H1 (cell line): ENCODE measurements around the gene GAK. TPM values are rescaled to one million over a fixed set of nuclear protein-coding genes. Genes with fewer than 3 reads are reported as not detected.

Experiments used
- CTCF ChIA-PET: fragments of 300-600 bp; sonication (Branson Sonifier 250); formaldehyde crosslinking; loops from one replicate; lab custom pipeline; 2021; ENCODE audit not compliant: partially characterized antibody; lab: Charles Lee
- POLR2A ChIA-PET: fragments of 300-600 bp; sonication (Branson Sonifier 250); formaldehyde crosslinking; loops from one replicate; lab custom pipeline; 2021; ENCODE audit warnings: inconsistent platforms; ENCODE audit not compliant: partially characterized antibody; lab: Charles Lee
- DNase-seq, 2 experiments: peaks; one replicate each; pipeline versions ENCODE4 v3.0.0 to v3.0.0-alpha.2; 2010 to 2022; ENCODE audit warnings: low spot score in 2 of 2, low read depth in 1 of 2, mixed read lengths in 1 of 2
- FAIRE-seq: peaks from 2 replicates; lab custom pipeline; 2011; peaks lifted over from hg19 to GRCh38; lab: Jason Lieb, UNC
- H2AFZ ChIP-seq: 2 replicates; pipeline ENCODE4 v1.8.1; 2012; ENCODE audit warnings: low read length, inconsistent platforms
- H2AK5ac ChIP-seq: 2 replicates; pipeline ENCODE4 v1.6.1; 2013; ENCODE audit warnings: low read depth, low read length
- H2BK120ac ChIP-seq: replicated peaks from 2 replicates; pipeline ENCODE3; 2013; ENCODE audit warnings: low read depth, low read length, inconsistent platforms
- H2BK12ac ChIP-seq: 2 replicates; pipeline ENCODE4 v1.6.1; 2013; ENCODE audit warnings: low read depth, low read length
- H2BK15ac ChIP-seq: 2 replicates; pipeline ENCODE4 v1.6.1; 2013; ENCODE audit warnings: low read length
- H2BK20ac ChIP-seq: 2 replicates; pipeline ENCODE4 v1.6.1; 2013; ENCODE audit warnings: low read length
- H2BK5ac ChIP-seq: 2 replicates; pipeline ENCODE4 v1.6.1; 2013; ENCODE audit warnings: low read depth, low read length
- H3K14ac ChIP-seq: 2 replicates; pipeline ENCODE4 v1.6.1; 2013; ENCODE audit warnings: inconsistent platforms; ENCODE audit not compliant: insufficient read length
- H3K18ac ChIP-seq: 2 replicates; pipeline ENCODE4 v1.6.1; 2013; ENCODE audit warnings: low read length; ENCODE audit errors: extremely low read depth
- H3K23ac ChIP-seq: 2 replicates; pipeline ENCODE4 v1.6.1; 2013; ENCODE audit warnings: inconsistent platforms; ENCODE audit not compliant: insufficient read length
- H3K23me2 ChIP-seq: 2 replicates; pipeline ENCODE4 v1.6.1; 2013; ENCODE audit warnings: low read depth, low read length
- H3K27ac ChIP-seq: 2 replicates; pipeline ENCODE4 v1.6.1; 2011; ENCODE audit warnings: low read depth, low read length, inconsistent platforms
- H3K27me3 ChIP-seq, 4 experiments: replicated peaks in 1 of 4; 1 replicate in 1 of 4; 2 replicates in 3 of 4; pipeline versions ENCODE4 v1.6.1 to v1.8.1; 2011 to 2013; ENCODE audit warnings: low read length in 3 of 4, mild to moderate bottlenecking in 3 of 4, inconsistent platforms in 2 of 4, mixed read lengths in 2 of 4, moderate library complexity in 1 of 4; ENCODE audit not compliant: control insufficient read depth in 3 of 4, insufficient read depth in 3 of 4; ENCODE audit errors: extremely low read depth in 1 of 4
- H3K36me3 ChIP-seq, 4 experiments: 2 replicates each; pipeline versions ENCODE4 v1.6.1 to v1.8.1; 2011 to 2013; ENCODE audit warnings: mild to moderate bottlenecking in 4 of 4, low read length in 3 of 4, moderate library complexity in 2 of 4, control low read depth in 1 of 4, inconsistent platforms in 1 of 4; ENCODE audit not compliant: insufficient read depth in 4 of 4, control insufficient read depth in 2 of 4
- H3K4ac ChIP-seq: replicated peaks from 2 replicates; pipeline ENCODE3; 2013; ENCODE audit warnings: low read length, low read depth, mixed read lengths, inconsistent platforms; ENCODE audit not compliant: insufficient read length
- H3K4me1 ChIP-seq, 4 experiments: replicated peaks in 1 of 4; 1 replicate in 1 of 4; 2 replicates in 3 of 4; pipeline versions ENCODE4 v1.6.1 to v1.8.1; 2011 to 2013; ENCODE audit warnings: low read length in 3 of 4, inconsistent platforms in 2 of 4, mixed read lengths in 1 of 4; ENCODE audit not compliant: insufficient read depth in 4 of 4, control insufficient read depth in 3 of 4
- H3K4me2 ChIP-seq, 2 experiments: 2 replicates each; pipeline versions ENCODE4 v1.6.1 to v1.8.1; 2011 to 2013; ENCODE audit warnings: low read depth in 2 of 2, low read length in 2 of 2, control low read depth in 1 of 2, inconsistent platforms in 1 of 2, mild to moderate bottlenecking in 1 of 2; ENCODE audit not compliant: insufficient read depth in 1 of 2
- H3K4me3 ChIP-seq, 4 experiments: fragments of 200-600, 300-600 bp in 1 of 4; sonication (generic), shearing (Covaris generic), sonication (Bioruptor Twin) in 1 of 4; 2 replicates each; pipeline versions ENCODE4 v1.5.1 to v1.8.1; 2011 to 2016; ENCODE audit warnings: low read length in 4 of 4, low read depth in 3 of 4, control low read depth in 2 of 4, inconsistent platforms in 2 of 4, mild to moderate bottlenecking in 2 of 4, mixed read lengths in 1 of 4, moderate library complexity in 1 of 4; ENCODE audit not compliant: insufficient read depth in 2 of 4; ENCODE audit errors: extremely low read depth in 1 of 4
- H3K56ac ChIP-seq: replicated peaks from 2 replicates; pipeline ENCODE3; 2013; ENCODE audit warnings: low read depth, mild to moderate bottlenecking, mixed read lengths, low read length, inconsistent platforms; ENCODE audit not compliant: insufficient read length
- H3K79me1 ChIP-seq: 2 replicates; pipeline ENCODE4 v1.6.1; 2013; ENCODE audit warnings: low read depth, low read length, control low read depth
- H3K79me2 ChIP-seq, 2 experiments: 2 replicates each; pipeline versions ENCODE4 v1.6.1 to v1.8.1; 2012 to 2013; ENCODE audit warnings: low read length in 2 of 2, mild to moderate bottlenecking in 2 of 2, inconsistent platforms in 1 of 2; ENCODE audit not compliant: insufficient read depth in 2 of 2, control insufficient read depth in 1 of 2
- H3K9ac ChIP-seq, 4 experiments: replicated peaks in 1 of 4; 1 replicate in 1 of 4; 2 replicates in 3 of 4; pipeline versions ENCODE4 v1.6.1 to v1.8.1; 2011 to 2013; ENCODE audit warnings: low read depth in 3 of 4, low read length in 3 of 4, control low read depth in 2 of 4, mild to moderate bottlenecking in 2 of 4, moderate library complexity in 2 of 4, inconsistent platforms in 1 of 4; ENCODE audit errors: extremely low read depth in 1 of 4
- H3K9me3 ChIP-seq, 2 experiments: 2 replicates each; pipeline versions ENCODE4 v1.6.1 to v1.8.1; 2012 to 2013; ENCODE audit warnings: mild to moderate bottlenecking in 2 of 2, moderate library complexity in 2 of 2, control low read depth in 1 of 2, inconsistent platforms in 1 of 2, low read depth in 1 of 2, low read length in 1 of 2, mixed read lengths in 1 of 2; ENCODE audit not compliant: insufficient read depth in 2 of 2
- H4K20me1 ChIP-seq, 2 experiments: replicated peaks in 1 of 2; 2 replicates each; pipeline versions ENCODE3 to v1.8.1; 2011 to 2013; ENCODE audit warnings: inconsistent platforms in 2 of 2, low read length in 2 of 2, mild to moderate bottlenecking in 1 of 2; ENCODE audit not compliant: insufficient read depth in 2 of 2, control insufficient read depth in 1 of 2
- H4K5ac ChIP-seq: 2 replicates; pipeline ENCODE4 v1.6.1; 2013; ENCODE audit warnings: low read length, low read depth, mixed read lengths, inconsistent platforms; ENCODE audit not compliant: insufficient read length
- H4K8ac ChIP-seq: 2 replicates; pipeline ENCODE4 v1.8.0; 2013; ENCODE audit warnings: mild to moderate bottlenecking, moderate library complexity, low read length, inconsistent platforms; ENCODE audit not compliant: insufficient read depth; ENCODE audit errors: extremely low read depth
- H4K91ac ChIP-seq: replicated peaks from 2 replicates; pipeline ENCODE3; 2013; ENCODE audit warnings: low read length, mixed read lengths, inconsistent platforms; ENCODE audit not compliant: insufficient read length
- ASH2L ChIP-seq: fragments of 200-600, 300-600 bp; sonication (generic); IDR thresholded peaks from one replicate; pipeline ENCODE4 v1.7.1; 2017; ENCODE audit warnings: low read length
- BCL11A ChIP-seq, 2 experiments: IDR thresholded peaks; one replicate each; pipeline ENCODE4 v1.6.1; 2011; ENCODE audit warnings: low read depth in 2 of 2, low read length in 2 of 2, mild to moderate bottlenecking in 2 of 2
- CBX5 ChIP-seq: fragments of 300-800, 300-1000 bp; sonication (generic); IDR thresholded peaks from 2 replicates; pipeline ENCODE4 v1.7.1; 2016; ENCODE audit warnings: antibody characterized with exemption, low read length, low read depth
- CBX8 ChIP-seq: fragments of 300-800, 300-1000 bp; sonication (generic); IDR thresholded peaks from 2 replicates; pipeline ENCODE4 v1.7.1; 2016; ENCODE audit warnings: low read depth, low read length, borderline replicate concordance
- CHD1 ChIP-seq: IDR thresholded peaks from 2 replicates; pipeline ENCODE4 v1.6.1; 2012; ENCODE audit warnings: low read depth, low read length, improper control_type of control experiment
- CREB1 ChIP-seq: IDR thresholded peaks from 2 replicates; pipeline ENCODE4 v1.6.1; 2012; ENCODE audit warnings: inconsistent platforms
- CTBP2 ChIP-seq: IDR thresholded peaks from 2 replicates; pipeline ENCODE4 v1.7.0; 2011; ENCODE audit warnings: borderline replicate concordance, mild to moderate bottlenecking, moderate library complexity, mixed read lengths, low read length; ENCODE audit not compliant: insufficient read depth, insufficient read length
- FOSL1 ChIP-seq: IDR thresholded peaks from 2 replicates; pipeline ENCODE4 v1.6.1; 2011; ENCODE audit warnings: mild to moderate bottlenecking, low read depth, low read length, moderate library complexity; ENCODE audit not compliant: insufficient read depth
- GABPA ChIP-seq: IDR thresholded peaks from 2 replicates; pipeline ENCODE4 v1.6.1; 2011; ENCODE audit warnings: mild to moderate bottlenecking, low read length, moderate library complexity, borderline replicate concordance; ENCODE audit not compliant: insufficient read depth
- NRF1 ChIP-seq: IDR thresholded peaks from 2 replicates; pipeline ENCODE4 v1.6.1; 2011; ENCODE audit warnings: mild to moderate bottlenecking, low read depth, low read length, improper control_type of control experiment
- POLR2A ChIP-seq, 2 experiments: IDR thresholded peaks; 1 replicate in 1 of 2; 2 replicates in 1 of 2; pipeline ENCODE4 v1.6.1; 2011; ENCODE audit warnings: low read depth in 2 of 2, low read length in 2 of 2, mild to moderate bottlenecking in 2 of 2; ENCODE audit errors: control extremely low read depth in 1 of 2
- SIX5 ChIP-seq: IDR thresholded peaks from 2 replicates; pipeline ENCODE4 v1.6.1; 2011; ENCODE audit warnings: mild to moderate bottlenecking, low read depth, low read length
- TCF12 ChIP-seq: IDR thresholded peaks from 2 replicates; pipeline ENCODE4 v1.6.1; 2011; ENCODE audit warnings: low read depth, mild to moderate bottlenecking, low read length
- WGBS, 2 experiments: shearing (Covaris generic) in 1 of 2; methylation state at CpG; one replicate each; pipeline versions ENCODE4 v1.1.6 to v1.1.7; 2013 to 2015; ENCODE audit warnings: low lambda C conversion rate in 2 of 2, mixed read lengths in 2 of 2, inconsistent platforms in 1 of 2, low coverage in 1 of 2, missing lambda C conversion rate in 1 of 2; ENCODE audit not compliant: insufficient replicate concordance in 2 of 2, insufficient coverage in 1 of 2, insufficient read length in 1 of 2; ENCODE audit errors: extremely low coverage in 1 of 2, missing lambda C conversion rate in 1 of 2; 5-methylcytosine and 5-hydroxymethylcytosine counted together
- polyA plus RNA-seq, 7 experiments: library from polyadenylated mRNA; depleted of rRNA in 3 of 7; stranded (reverse) in 5 of 7; unstranded in 2 of 7; fragments of >200 nt in 5 of 7; fragments of 200-250 nt in 2 of 7; gene quantifications; 1 replicate in 5 of 7; 2 replicates in 1 of 7; 4 replicates in 1 of 7; pipeline versions ENCODE4 v1.2.1 to v1.2.3, GENCODE V29; 2011 to 2013; ENCODE audit warnings: missing spikeins in 2 of 7, mixed read lengths in 2 of 7
- total RNA-seq: library from RNA; stranded (reverse); fragmentation: NEBNext Ultra II Directional; extraction: Animal tissue kit (Norgen Biotek cat#: 25700); gene quantifications from 2 replicates; pipeline ENCODE4 v1.2.1, GENCODE V29; 2021
- TF ChIP-seq, protein P1 (sequence below): IDR thresholded peaks from 2 replicates; pipeline ENCODE4 v1.6.1; 2012; ENCODE audit warnings: inconsistent platforms

Gene GAK
- total and polyA plus RNA-seq, 2 of the 8 experiments (the other 6 are each of a cell fraction or from before 2014, with no cell fraction given): 31.5 to 70.8 TPM

- Histone ChIP-seq H3K36me3 (no peaks in the 10 kb centered on the region), H2BK20ac (no peak overlapping the region), H4K8ac (no peak overlapping the region), H2BK5ac (no peak overlapping the region), H3K9me3 (no peaks in the 10 kb centered on the region), H4K91ac (no peak overlapping the region), H3K4me1 (no peaks in the 10 kb centered on the region; a peak in 1 of 7 replicates), H2AFZ (no peak overlapping the region), H4K5ac (no peak overlapping the region), H3K4ac (no peak overlapping the region), H3K14ac (no peak overlapping the region), H3K18ac (no peak overlapping the region), H3K27me3 (no peaks in the 10 kb centered on the region), H2BK12ac (no peak overlapping the region), H3K23me2 (no peaks in the 10 kb centered on the region), H3K79me1 (no peaks in the 10 kb centered on the region), H2BK15ac (no peak overlapping the region), H3K9ac (no peak overlapping the region), H2BK120ac (no peak overlapping the region), H3K4me2 (no peak overlapping the region), H3K27ac (no peak overlapping the region), H3K56ac (no peak overlapping the region), H2AK5ac (no peak overlapping the region), H3K79me2 (no peaks in the 10 kb centered on the region), H3K4me3 (no peak overlapping the region), H4K20me1 (peaks cover 0 to 7% of the 10 kb centered on the region in 2 experiments), H3K23ac (no peak overlapping the region)
- ChIA-PET POLR2A (interaction anchor here (1.3 to 1.4 kb wide), 2 partner anchors 8 to 11 kb away, joined by 3 to 4 read pairs; no protein-coding TSS in a partner anchor), CTCF (interaction anchor here (1.4 kb wide), 1 partner anchor 22 kb away, joined by 4 read pairs; no protein-coding TSS in a partner anchor)
- no peak for DNase-seq
- FAIRE-seq: no peak
- 91% methylated on average over 18 of the region's 35 CpGs; no CpG with 5 or more reads in 1 of the 2 experiments for WGBS, 2 experiments
- no peak for TF ChIP-seq CBX5
- TF ChIP-seq CBX8: no peak
- no peak for TF ChIP-seq GABPA
- no peak for TF ChIP-seq SIX5
- no peak for TF ChIP-seq POLR2A (IDR thresholded peaks at IDR 0.05; ENCODE audit: control extremely low read depth in 1 of 2, low read depth in 2 of 2, low read length in 2 of 2)
- no peak for TF ChIP-seq TCF12
- no peak for TF ChIP-seq NRF1
- no peak for TF ChIP-seq BCL11A (IDR thresholded peaks at IDR 0.05; ENCODE audit: low read depth in 2 of 2, low read length in 2 of 2)
- TF ChIP-seq CHD1: no peak
- TF ChIP-seq CTBP2: no peak
- TF ChIP-seq CREB1: no peak
- no peak for TF ChIP-seq FOSL1
- TF ChIP-seq ASH2L: no peak
- TF ChIP-seq, protein P1, sequence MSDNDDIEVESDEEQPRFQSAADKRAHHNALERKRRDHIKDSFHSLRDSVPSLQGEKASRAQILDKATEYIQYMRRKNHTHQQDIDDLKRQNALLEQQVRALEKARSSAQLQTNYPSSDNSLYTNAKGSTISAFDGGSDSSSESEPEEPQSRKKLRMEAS: no peak
These were observed 28.7 kb upstream of the GAK start for GRCh38 chr4:960636-961350.
